Measurements from ENCODE around the gene HTR1B. TPM values are rescaled to one million over a fixed set of nuclear protein-coding genes. Genes with fewer than 3 reads are reported as not detected.

HTR1B gene, protein sequence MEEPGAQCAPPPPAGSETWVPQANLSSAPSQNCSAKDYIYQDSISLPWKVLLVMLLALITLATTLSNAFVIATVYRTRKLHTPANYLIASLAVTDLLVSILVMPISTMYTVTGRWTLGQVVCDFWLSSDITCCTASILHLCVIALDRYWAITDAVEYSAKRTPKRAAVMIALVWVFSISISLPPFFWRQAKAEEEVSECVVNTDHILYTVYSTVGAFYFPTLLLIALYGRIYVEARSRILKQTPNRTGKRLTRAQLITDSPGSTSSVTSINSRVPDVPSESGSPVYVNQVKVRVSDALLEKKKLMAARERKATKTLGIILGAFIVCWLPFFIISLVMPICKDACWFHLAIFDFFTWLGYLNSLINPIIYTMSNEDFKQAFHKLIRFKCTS
- polyA plus RNA-seq (2011; rRNA removed) (0.12 and 0.26 TPM in 2 replicates), polyA plus RNA-seq (2017; fragmentation: RNase III; extraction: RNeasy Plus Mini Kit Qiagen cat#74134 plus additional on column Dnase treatment) (not detected in 3 replicates), polyA minus RNA-seq (2011; rRNA and poly(A)+ RNA removed) (0.21 TPM in 1 of 2 replicates, not detected in the other)
- polyA plus RNA-seq (2012; cell fraction: cytosol; rRNA removed) = 0.06 and 0.07 TPM in 2 replicates
- polyA plus RNA-seq (2012; cell fraction: nucleus; rRNA removed) = 0.13 and 0.24 TPM in 2 replicates

DNA sequence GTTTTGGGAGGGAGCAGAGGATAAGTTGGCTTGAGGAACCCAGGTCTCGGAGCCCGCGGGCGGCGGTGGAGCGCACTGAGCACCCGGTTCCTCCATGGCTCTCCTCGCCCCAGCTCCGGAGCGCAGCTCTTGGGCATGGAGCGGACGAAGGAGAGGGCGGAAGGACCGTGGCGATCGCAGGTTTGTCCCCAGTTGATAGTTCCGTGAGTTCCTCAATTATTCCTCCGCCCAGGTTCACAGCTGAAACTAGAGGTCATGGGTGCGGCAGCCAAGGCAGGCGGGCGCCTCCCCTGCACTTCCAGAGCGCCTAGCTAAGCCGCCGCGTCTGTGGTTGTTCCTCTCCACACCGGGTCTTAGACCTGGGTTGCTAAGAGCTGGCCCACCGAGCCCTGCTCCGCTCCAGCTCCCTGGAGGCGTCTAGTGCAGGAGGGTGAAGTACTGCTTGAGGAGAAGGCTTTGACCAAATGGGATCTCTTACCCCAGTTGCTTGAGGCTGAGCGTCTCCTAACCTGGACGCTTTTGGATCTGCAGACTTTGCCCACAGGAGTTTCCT, at the start of gene HTR1B:
TSS of gene HTR1B (minus strand) at position 184 of the 553 bp plus-strand sequence. CDS start at position 96, 88 bp downstream.
- Histone ChIP-seq H3K4me1 (no peaks in the 10 kb centered on the region), H3K4me3 (peak within 1 kb of the TSS; percentile 40), H3K4me2 (peak within 1 kb of the TSS; percentile 75), H3K9me3 (no peaks in the 10 kb centered on the region), H3K27ac (no peak within 1 kb of the TSS)
- ChIA-PET POLR2A (no interaction called here), CTCF (interaction anchor here (1.0 to 1.1 kb wide), 2 partner anchors 467 to 1372 kb away, joined by 3 read pairs; no protein-coding TSS in a partner anchor)
- FAIRE-seq = no peak
- TF ChIP-seq CEBPB (IDR thresholded peaks at IDR 0.05) = no peak
- WGBS (ENCODE audit: missing lambda C conversion rate) = 19% methylated on average over 16 of the region's 31 CpGs
- peak in 1 of 2 experiments; percentile 44 for DNase-seq (ENCODE audit: low read depth in 1 of 2, low spot score in 1 of 2)
- peak; percentile 52 to 58 for ATAC-seq

DNA sequence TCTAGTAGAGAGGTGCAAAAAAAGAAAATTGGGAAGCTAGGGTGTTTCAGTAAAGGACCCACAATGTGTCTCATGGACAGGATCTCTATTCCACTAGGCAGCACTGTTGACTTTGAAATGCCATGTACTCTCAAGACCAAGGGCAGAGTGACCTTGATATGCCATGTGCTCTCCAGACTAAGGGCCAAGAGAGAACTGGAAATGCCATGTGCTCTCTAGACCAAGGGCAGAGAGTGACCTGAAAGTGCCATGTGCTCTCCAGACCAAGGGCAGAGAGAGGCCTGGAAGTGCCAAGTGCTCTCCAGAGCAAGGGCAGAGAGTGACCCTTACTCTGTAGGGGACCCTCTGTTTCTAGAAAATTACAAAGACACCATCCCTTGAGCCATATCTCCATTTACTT, 49.3 kb upstream of the HTR1B start:
- POLR2A ChIA-PET = no interaction called here
- H3K9me3 ChIP-seq = no peaks in the 10 kb centered on the region
- FAIRE-seq = no peak
- no peak overlapping the region for H3K4me3 ChIP-seq
- DNase-seq (ENCODE audit: low read depth in 1 of 2, low spot score in 1 of 2) = no peak
- no peak for ATAC-seq
- CTCF ChIA-PET = no interaction called here
- no peak overlapping the region for H3K27ac ChIP-seq
- no peak overlapping the region for H3K4me2 ChIP-seq
- TF ChIP-seq, protein P1, sequence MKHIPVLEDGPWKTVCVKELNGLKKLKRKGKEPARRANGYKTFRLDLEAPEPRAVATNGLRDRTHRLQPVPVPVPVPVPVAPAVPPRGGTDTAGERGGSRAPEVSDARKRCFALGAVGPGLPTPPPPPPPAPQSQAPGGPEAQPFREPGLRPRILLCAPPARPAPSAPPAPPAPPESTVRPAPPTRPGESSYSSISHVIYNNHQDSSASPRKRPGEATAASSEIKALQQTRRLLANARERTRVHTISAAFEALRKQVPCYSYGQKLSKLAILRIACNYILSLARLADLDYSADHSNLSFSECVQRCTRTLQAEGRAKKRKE (CRISPR knock-in tag; IDR thresholded peaks at IDR 0.05; ENCODE audit: low read depth) = no peak
- TF ChIP-seq HDAC2 (IDR thresholded peaks at IDR 0.05) (no peak), GATA3 (IDR thresholded peaks at IDR 0.05; ENCODE audit: borderline replicate concordance) (no peak), RCOR1 (IDR thresholded peaks at IDR 0.05; ENCODE audit: low read depth, low read length) (no peak), MYC (IDR thresholded peaks at IDR 0.05; ENCODE audit: borderline replicate concordance, low read length) (no peak), ZFP36 (IDR thresholded peaks at IDR 0.05; ENCODE audit: borderline replicate concordance, partially characterized antibody) (no peak), HOXA7 (CRISPR knock-in tag; IDR thresholded peaks at IDR 0.05) (no peak), TFCP2L1 (CRISPR knock-in tag; IDR thresholded peaks at IDR 0.05) (no peak), EHF (CRISPR knock-in tag; IDR thresholded peaks at IDR 0.05) (no peak), HEYL (CRISPR knock-in tag; IDR thresholded peaks at IDR 0.05) (no peak)
- no peaks in the 10 kb centered on the region for H3K4me1 ChIP-seq

DNA sequence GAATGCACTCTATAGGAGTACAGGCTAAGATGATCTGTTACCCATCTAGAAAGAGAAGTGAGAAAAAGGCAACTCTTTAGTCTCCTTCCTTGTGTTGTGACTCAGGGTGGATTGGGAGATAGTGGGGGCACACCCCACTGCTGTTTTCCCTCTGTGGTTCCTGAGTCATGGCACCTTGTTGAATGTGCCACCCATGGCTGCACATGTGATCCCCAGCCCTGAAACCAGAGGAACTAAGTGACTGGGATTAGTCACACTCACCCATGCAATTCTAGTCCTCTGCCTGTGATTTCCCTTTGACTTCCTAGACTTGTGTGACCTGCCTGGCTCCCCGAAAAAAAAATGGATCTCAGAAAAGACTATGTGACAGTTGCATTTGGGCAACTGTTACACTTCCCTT, 48.6 kb upstream of the HTR1B start:
- no peak overlapping the region for H3K4me2 ChIP-seq
- TF ChIP-seq TP53 (CRISPR knock-in tag; IDR thresholded peaks at IDR 0.05) = no peak
- TF ChIP-seq, protein P2, sequence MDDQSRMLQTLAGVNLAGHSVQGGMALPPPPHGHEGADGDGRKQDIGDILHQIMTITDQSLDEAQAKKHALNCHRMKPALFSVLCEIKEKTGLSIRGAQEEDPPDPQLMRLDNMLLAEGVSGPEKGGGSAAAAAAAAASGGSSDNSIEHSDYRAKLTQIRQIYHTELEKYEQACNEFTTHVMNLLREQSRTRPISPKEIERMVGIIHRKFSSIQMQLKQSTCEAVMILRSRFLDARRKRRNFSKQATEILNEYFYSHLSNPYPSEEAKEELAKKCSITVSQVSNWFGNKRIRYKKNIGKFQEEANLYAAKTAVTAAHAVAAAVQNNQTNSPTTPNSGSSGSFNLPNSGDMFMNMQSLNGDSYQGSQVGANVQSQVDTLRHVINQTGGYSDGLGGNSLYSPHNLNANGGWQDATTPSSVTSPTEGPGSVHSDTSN (IDR thresholded peaks at IDR 0.05) = no peak
- no peak for TF ChIP-seq CBX8 (IDR thresholded peaks at IDR 0.05)
- no peak for TF ChIP-seq MAFK (IDR thresholded peaks at IDR 0.05; ENCODE audit: partially characterized antibody)
- no peak for TF ChIP-seq RCOR1 (IDR thresholded peaks at IDR 0.05; ENCODE audit: low read depth, low read length)
- TF ChIP-seq NR3C1 (IDR thresholded peaks at IDR 0.05) = no peak
- TF ChIP-seq RAD21 (conservative IDR thresholded peaks at IDR 0.05 in 1 of 2, IDR thresholded peaks at IDR 0.05 in 1 of 2) = no peak
- no peak for TF ChIP-seq ZC3H11A (IDR thresholded peaks at IDR 0.05)
- TF ChIP-seq RNF2 (IDR thresholded peaks at IDR 0.05; ENCODE audit: borderline replicate concordance, low read depth) = no peak
- TF ChIP-seq KDM5A (IDR thresholded peaks at IDR 0.05) = no peak
- TF ChIP-seq, protein P3, sequence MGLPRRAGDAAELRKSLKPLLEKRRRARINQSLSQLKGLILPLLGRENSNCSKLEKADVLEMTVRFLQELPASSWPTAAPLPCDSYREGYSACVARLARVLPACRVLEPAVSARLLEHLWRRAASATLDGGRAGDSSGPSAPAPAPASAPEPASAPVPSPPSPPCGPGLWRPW (IDR thresholded peaks at IDR 0.05) = no peak
- TF ChIP-seq, protein P4, sequence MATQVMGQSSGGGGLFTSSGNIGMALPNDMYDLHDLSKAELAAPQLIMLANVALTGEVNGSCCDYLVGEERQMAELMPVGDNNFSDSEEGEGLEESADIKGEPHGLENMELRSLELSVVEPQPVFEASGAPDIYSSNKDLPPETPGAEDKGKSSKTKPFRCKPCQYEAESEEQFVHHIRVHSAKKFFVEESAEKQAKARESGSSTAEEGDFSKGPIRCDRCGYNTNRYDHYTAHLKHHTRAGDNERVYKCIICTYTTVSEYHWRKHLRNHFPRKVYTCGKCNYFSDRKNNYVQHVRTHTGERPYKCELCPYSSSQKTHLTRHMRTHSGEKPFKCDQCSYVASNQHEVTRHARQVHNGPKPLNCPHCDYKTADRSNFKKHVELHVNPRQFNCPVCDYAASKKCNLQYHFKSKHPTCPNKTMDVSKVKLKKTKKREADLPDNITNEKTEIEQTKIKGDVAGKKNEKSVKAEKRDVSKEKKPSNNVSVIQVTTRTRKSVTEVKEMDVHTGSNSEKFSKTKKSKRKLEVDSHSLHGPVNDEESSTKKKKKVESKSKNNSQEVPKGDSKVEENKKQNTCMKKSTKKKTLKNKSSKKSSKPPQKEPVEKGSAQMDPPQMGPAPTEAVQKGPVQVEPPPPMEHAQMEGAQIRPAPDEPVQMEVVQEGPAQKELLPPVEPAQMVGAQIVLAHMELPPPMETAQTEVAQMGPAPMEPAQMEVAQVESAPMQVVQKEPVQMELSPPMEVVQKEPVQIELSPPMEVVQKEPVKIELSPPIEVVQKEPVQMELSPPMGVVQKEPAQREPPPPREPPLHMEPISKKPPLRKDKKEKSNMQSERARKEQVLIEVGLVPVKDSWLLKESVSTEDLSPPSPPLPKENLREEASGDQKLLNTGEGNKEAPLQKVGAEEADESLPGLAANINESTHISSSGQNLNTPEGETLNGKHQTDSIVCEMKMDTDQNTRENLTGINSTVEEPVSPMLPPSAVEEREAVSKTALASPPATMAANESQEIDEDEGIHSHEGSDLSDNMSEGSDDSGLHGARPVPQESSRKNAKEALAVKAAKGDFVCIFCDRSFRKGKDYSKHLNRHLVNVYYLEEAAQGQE (IDR thresholded peaks at IDR 0.05) = no peak
- TF ChIP-seq, protein P5, sequence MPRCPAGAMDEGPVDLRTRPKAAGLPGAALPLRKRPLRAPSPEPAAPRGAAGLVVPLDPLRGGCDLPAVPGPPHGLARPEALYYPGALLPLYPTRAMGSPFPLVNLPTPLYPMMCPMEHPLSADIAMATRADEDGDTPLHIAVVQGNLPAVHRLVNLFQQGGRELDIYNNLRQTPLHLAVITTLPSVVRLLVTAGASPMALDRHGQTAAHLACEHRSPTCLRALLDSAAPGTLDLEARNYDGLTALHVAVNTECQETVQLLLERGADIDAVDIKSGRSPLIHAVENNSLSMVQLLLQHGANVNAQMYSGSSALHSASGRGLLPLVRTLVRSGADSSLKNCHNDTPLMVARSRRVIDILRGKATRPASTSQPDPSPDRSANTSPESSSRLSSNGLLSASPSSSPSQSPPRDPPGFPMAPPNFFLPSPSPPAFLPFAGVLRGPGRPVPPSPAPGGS (IDR thresholded peaks at IDR 0.05) = no peak
- no peak for TF ChIP-seq EHMT2 (IDR thresholded peaks at IDR 0.05; ENCODE audit: low read depth)
- no peak for TF ChIP-seq GATA3 (IDR thresholded peaks at IDR 0.05; ENCODE audit: borderline replicate concordance)
- TF ChIP-seq SMC3 (IDR thresholded peaks at IDR 0.05) = no peak
- H3K4me1 ChIP-seq = no peaks in the 10 kb centered on the region
- CTCF ChIA-PET = no interaction called here
- 0% methylated on average over 1 of the region's 1 CpG for WGBS (ENCODE audit: missing lambda C conversion rate)
- no peak overlapping the region for H3K27ac ChIP-seq
- ATAC-seq (no peak), FAIRE-seq (no peak), DNase-seq (ENCODE audit: low read depth in 1 of 2, low spot score in 1 of 2) (no peak)
- H3K9me3 ChIP-seq = no peaks in the 10 kb centered on the region
- POLR2A ChIA-PET = no interaction called here
- no peak overlapping the region for H3K4me3 ChIP-seq

Measured in A549 (cell line).